AG09309 (cell line): Measurements from ENCODE around the gene SERPINE2.

Experiments
- DNase-seq: peaks from one replicate; pipeline ENCODE4 v3.0.0-alpha.2; 2010; ENCODE audit warnings: low read depth
- H3K4me3 ChIP-seq: 2 replicates; pipeline ENCODE4 v1.5.1; 2011; ENCODE audit warnings: mild to moderate bottlenecking, low read depth, low read length, moderate library complexity; ENCODE audit not compliant: control insufficient read depth
- CTCF ChIP-seq: IDR thresholded peaks from 2 replicates; pipeline ENCODE4 v1.5.1; 2011; ENCODE audit warnings: mild to moderate bottlenecking, low read depth, low read length, inconsistent platforms; ENCODE audit not compliant: insufficient read depth, control insufficient read depth; ENCODE audit errors: missing control alignments

The SERPINE2 gene

GRCh38 chr2:224063298-224063648, 24.2 kb upstream of the SERPINE2 start:
- TF ChIP-seq CTCF, result no peak
- DNase-seq, result no peak
- no peak overlapping the region for H3K4me3 ChIP-seq

- TF ChIP-seq CTCF, result no peak
- H3K4me3 ChIP-seq, result no peak overlapping the region
- DNase-seq, result no peak
Measured at GRCh38 chr2:224062481-224063297, 23.6 kb upstream of the SERPINE2 start.

- H3K4me3 ChIP-seq, result no peak overlapping the region
- DNase-seq, result no peak
- no peak for TF ChIP-seq CTCF
Measured at GRCh38 chr2:224060783-224061482, 21.8 kb upstream of the SERPINE2 start.

- TF ChIP-seq CTCF, result no peak
- no peak overlapping the region for H3K4me3 ChIP-seq
- no peak for DNase-seq
Measured at GRCh38 chr2:224059178-224059577, 20.1 kb upstream of the SERPINE2 start.

DNA sequence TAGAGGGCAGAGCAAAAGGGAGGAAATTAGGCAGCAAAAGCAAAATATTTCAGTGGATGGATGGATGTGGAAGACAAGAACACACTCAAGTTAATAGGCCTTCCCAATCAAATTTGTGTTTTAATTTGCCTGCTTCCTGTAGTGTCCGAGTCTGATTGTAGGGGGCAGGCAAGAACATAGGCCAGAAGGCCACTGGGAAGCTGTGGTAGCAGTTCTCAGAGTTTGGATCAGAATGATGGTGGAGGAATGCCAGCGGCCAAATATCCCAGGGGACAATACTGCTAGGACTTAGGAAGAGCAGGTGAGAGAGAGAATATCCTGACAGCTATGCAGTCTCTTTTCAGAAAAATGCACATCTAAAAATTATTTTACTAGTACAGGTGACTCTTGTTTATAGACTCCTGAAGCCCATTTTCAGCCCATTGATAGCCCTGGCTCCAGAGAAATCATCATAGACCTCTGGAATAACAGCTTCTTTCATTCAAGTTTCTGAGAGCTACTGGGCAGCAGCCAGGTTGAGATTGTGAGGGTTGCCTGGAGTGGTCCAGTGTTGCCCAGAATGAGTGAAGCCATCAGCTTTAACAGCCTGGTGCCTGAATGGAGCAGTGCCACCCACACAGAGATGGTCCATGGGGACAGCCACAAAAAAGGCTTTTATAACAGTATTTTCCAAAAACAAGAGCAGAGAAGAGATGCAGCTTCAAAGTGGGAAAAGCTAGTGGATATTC, 19.1 kb upstream of the SERPINE2 start:
- no peak for TF ChIP-seq CTCF
- no peak for DNase-seq
- no peak overlapping the region for H3K4me3 ChIP-seq

DNA sequence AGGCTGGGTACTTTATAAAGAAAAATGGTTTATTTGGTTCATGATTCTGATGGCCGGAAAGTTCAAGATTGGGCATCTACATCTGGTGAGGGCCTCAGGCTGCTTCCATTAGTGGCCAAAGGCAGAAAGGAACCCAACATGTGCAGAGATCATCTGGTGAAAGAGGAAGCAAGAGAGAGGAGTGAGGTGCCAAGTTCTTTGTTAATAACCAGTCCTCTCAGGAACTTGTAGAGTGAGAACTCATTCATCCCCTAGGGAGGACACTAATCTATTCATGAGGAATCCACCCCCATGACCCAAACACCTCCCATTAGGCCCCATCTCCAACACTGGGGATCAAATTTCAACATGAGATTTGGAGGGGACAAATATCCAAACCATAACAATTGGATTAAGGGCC, 17.8 kb upstream of the SERPINE2 start:
- no peak for DNase-seq
- TF ChIP-seq CTCF, result no peak
- H3K4me3 ChIP-seq, result no peak overlapping the region
